Renal cortex interstitium (tissue), 11 donors: ENCODE results near the gene SLC9A2. TPM values are rescaled to one million over a fixed set of nuclear protein-coding genes. Genes with fewer than 3 reads are reported as not detected.

ENCODE experiments used
- DNase-seq, 11 donors: peaks; one replicate each; pipeline ENCODE4 v3.0.0-alpha.2; 2013; ENCODE audit warnings: low read depth in 9 of 11, low spot score in 4 of 11; ENCODE audit errors: extremely low read depth in 1 of 11
- polyA plus RNA-seq, 3 donors: library from polyadenylated mRNA; unstranded; fragments of 120-200 nt; gene quantifications; one replicate each; pipeline ENCODE4 v1.2.1, GENCODE V29; 2013; ENCODE audit not compliant: insufficient read length in 3 of 3

SLC9A2 gene
- polyA plus RNA-seq, 3 donors, result 4.6 to 7.5 (median 4.7) TPM

DNA sequence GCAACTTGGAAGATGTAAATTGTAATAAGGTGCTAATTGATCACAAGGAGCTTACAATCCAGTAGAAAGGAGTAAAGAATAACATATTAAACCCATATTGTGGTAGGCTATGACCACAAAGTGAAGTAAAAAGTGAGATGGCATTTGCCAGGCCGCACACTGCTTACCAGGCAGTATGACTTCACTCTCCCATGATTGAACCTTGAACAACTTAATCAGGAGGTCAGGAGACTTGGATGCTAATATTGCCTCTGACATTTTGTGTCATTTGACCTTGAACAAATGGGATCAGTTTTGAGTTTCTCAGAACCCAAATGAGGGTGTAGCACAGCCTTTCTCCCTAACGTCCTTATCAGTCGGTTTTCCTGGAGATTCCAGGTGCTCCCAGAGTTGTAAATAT is 44.0 kb downstream of the SLC9A2 start:
- DNase-seq, result no peak

DNA sequence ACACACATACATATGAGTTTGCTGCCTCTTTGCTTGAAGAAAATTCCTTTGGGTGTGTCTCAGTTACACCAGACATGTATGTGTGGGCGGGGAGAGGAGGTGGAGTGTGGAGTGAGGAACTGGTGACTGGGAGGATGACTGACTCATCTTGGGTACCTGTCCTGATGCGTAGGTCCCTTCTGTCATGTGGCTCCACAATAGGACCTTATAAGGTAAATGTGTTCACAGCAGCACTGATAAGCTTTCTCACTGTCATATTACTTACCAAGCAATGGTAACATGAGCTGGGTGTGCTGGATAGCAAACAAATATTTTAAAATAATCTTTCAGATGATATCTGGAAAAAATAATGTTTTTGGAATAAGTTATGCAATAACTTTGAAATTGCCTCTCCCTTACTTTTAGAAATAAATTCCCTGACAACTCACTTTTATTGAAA is 45.1 kb downstream of the SLC9A2 start:
- DNase-seq, result no peak

DNA sequence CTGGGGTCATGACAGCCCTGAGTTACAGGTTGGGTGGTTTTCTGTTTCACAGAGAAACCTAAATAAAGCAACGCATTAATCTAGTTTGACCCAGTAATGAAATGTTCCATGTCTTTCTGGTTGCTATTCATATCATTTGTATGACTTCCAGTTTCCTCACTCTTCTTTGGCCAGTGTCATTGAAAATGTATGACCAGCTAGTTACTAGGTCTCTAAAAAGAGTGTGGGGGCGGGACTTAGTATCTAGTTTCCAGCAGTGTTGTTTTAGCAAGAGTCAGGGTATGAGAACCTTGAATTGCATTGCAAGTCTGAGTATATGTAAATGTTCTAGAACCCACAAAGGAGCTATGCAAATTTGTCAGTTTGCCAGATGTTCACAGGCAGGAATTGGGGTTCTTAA is 47.7 kb downstream of the SLC9A2 start:
- DNase-seq, result peak in 1 of 11 donors; percentile 5

DNA sequence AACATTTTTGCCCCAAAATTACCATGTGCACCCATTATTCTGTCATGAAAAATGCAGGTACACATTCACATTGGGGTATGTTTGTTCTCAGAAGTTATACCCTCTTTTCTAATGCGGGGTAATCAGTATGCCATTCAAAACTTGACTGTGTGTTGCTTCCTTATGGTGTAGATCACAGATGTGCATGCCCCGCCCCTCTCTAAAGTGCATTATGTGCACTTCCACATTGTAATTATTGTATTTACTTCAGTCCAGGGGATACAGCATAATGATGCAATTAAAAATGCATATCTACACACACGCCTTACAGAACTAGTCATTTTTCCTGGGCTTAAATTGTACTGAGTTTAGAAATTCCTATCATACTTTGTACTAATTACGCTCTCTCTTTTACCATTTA is 48.8 kb downstream of the SLC9A2 start:
- DNase-seq, result no peak

DNA sequence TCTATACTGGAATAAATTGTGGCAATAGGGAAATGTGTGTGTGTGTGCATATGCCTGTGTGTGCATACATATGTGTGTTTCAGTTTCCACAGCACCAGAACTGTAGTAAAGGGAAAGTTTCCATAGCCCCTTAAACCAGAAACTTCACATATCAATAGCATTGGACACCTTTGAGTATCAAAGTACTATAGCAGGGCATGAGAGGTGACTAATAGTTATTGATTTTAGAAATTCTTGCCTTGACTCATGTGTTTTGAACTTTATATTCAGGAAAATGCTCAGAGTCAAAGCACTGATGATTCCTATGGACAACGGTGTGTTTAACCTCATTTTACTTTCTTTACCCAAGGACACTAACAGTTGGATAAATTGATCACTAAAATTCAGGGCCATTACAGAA is 50.0 kb downstream of the SLC9A2 start:
- no peak for DNase-seq

DNA sequence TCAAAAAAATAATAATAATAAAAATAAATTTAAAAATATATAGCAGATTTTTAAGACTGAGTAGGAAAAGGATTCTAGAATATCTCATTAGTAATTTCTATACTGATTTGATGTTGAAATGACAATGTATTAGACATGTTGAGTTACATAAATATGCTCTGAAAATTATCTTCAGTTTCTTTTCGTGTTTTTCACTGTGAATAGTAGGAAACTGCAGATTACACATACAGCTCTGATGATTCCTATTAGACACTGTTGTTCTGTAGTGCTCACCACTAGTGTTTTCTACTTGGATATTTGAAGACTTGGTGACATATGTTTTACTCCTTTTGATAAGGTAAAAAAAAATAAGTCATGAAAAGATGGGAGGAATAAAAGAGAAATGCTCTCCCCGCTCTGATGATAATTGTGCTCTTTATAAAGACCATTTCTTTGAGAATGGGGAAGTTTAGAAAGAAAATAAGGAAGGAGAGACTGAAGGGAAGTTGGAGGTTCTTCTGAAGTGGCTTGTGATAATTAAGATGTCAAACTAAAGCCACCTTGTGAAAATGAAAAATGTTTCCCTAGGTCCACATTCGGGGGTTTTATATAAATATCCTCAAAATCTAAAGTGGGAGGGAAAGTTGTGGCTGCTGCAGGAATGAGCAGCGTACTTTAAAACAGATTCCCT is 52.9 kb downstream of the SLC9A2 start:
- DNase-seq, result no peak

DNA sequence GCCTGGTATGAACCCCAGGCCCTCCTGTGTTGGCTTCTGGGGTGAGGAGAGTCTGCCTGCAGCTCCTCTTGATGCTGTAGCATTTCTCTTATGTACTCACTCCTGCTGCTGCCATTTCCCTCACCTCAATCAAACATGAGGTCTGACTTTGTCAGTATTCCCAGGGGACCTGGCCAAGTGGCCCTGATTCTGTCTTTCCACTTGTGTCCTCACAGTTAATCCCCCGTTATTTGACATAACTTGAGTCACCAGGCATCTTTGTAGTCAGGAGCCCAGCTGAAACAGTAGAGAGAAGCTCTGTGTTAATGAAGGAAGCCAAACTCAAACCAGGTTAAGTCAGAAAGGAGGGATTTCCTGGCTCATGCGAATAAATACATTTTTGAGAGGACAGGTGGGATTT is 55.0 kb downstream of the SLC9A2 start:
- DNase-seq, result no peak

DNA sequence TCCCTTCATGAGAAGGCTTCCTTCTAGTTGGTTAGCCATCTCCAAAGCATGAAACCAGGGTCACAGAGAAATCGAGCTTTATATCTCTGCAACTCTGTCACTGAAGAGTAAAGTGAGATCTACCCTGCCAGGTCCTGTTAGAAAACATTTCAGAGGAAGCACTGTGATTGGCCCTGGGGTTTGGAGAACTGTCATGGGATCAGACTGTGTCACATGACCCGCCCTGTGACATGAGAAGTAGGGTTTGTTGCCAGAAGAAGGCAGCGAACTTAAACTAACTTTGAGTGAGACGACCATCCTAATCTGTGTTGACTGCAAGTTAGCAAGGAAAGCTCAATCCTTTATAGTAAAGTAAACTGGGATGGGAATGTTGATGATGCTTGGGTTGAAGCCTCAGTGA is 55.5 kb downstream of the SLC9A2 start:
- DNase-seq, result no peak

DNA sequence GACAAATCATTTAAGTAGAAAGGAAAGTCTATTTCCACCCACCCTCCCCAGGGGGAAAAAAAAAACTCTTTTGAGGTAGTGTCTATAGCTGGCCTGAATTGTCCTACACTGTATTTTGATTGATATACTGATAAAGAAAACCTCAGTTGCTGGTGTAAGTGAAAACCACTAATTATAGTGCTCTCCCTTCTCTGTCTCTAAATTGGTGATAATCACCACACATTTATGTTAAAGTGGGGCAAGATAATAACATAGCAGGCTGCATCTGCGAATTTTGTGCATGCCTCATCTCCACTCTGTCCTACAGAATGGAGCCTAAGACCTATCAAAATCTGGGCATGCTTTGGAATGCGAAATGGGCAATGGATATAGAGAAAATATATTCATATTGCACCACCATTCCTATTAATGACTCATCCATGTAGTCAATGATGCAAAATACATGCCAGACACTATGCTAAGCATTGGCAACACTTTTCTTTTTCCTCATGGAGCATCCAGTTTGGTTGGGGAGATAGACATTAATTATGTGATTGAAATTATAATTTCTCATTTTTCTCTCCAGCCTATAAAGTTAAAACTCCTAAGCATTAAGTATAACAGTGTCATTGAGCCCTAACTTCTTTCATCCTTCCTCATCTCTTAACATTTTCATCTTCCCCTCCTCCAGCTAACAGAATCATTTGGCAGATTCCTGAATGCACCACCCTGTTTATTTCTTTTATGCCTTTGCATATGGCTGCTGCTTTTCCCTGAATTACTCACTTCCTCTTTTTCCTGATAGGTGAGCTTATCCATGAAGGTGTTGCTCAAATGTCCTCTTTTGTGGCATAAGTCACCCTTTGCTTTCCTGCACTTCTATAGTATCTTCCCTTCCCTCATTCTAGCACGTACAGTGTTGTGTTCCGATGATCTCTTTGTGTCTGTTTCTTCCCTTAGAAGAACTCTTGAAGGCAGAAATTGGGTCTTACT is 58.2 kb downstream of the SLC9A2 start:
- no peak for DNase-seq

DNA sequence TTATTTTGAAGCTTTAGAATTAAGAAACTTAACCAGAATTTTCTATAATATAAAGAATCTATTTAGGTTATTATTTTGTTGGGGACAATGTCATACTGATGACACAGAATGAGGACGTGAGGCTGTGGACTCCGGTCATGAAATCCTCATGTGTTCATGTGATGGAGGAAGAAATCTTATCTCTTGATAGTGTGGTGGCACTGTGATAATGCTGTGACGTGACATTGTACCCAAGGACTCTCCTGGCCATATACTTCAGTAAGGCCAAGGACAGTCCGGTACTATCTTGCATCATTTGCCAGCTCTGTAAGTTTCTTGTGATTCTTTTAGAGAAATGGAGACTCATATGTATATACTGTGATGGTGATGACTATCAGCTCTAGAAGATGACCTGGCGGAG is 59.1 kb downstream of the SLC9A2 start:
- DNase-seq, result no peak

DNA sequence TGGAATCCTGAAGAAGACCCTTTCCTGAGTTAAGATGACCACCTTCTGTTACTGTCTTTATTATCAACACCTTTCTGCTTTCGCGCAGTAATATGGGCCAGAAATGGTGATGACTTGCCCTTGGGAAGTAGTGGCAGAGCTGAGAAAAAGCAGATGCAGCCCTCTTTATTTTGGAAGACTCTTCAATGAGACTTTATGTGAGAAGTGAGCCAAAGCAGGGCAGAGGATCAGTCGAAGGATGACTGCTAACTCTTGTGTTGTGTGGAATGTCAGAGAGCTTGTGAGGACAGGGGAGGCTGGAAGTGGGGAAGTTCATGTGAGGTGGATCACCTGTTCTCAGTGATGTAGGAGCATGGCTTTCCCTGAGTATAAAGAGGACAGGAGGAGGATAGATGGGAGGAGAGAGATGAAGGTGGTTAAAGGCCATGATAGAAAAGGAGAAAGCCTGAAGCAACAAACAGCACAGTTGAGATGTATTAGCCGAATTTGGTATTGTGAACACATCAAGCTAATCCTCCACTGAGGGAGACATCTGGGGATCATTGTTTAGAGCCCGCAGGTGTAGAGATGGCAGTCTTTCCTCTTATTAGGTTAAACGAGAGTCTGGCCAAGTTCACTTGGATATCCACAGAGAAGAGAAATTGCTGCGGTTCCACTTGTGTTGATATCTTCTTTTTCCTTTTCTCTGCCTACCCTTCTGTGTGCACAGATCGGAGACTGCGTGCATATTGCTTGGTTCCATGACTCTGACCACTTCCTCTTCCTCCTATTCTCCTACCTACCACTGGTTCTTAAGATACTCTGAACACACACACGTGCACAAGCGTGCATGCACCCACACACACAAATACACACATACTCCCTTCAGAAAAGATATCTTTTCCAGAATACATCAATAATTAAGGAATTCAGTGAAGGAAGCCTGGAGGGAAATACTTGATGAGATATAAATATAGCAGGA is 67.4 kb downstream of the SLC9A2 start:
- DNase-seq, result no peak

DNA sequence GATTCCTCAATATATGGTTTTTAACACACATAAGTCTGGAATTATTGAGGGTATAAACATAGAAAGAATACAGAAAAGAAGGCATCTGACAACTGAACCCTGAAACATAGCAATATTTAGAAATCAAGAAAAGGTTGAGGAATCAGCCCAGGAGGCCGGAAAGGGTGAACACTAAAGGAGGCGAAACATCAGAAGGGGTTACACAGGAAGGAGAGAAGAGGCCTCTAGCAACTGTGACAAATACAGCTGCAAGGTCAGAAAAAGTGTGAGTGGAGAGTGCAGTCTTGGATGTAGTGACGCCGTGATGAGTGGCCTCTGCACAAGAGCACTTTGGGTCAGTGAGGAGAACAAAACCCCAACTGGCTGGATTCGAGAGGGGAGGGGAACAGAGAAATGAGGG is 70.7 kb downstream of the SLC9A2 start:
- no peak for DNase-seq

DNA sequence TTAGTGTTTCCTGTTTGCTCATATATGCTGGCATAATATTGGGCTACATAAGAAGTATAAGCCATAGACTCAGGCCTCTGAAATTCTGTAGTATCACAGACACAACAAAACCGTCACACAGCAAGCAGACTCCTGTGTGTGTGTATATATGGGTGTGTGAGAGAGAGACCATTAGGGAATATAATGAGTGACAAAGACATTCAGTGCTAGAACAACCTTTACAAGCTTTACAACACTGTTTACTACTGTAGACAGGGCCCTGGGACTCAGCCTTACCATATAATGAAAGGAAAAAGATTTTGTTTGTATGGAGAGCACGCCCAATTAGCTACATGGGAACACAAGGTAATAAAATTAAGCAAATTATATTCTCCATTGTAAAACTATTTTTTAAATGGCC is 77.1 kb downstream of the SLC9A2 start:
- DNase-seq, result no peak

DNA sequence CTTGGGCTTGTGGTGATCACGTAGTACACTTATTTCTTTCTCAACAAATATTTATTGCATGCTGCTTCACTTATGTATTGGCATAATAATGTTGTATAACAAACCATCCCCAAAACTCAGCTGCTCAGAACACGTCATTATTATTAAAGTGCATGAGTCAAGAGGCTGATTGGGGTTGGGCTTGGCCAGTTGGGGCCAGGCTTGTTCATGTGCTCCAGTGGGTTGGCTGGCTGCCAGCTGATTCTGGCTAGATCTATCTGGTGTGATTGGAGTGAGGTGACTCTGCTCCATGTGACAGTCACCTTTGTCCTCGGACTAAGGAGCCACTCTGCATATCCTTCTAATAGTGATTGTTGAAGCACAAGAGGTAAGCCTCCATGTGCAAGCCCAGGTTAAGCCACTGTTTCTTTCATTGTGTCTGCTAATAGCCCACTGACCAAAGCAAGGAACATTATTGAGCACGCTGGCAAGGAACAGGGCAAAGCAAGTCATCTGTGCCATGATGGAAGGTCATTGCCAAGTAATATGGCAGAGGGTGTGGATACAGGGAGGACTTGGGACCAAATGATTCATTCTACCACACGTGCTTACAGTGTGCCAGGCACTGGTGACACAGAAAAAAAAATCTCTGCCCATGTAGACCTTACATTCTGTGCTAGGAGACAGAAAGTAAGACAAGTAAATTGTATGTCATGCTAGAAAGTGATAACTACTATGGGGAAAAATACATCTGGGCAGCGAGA is 79.2 kb downstream of the SLC9A2 start:
- DNase-seq, result no peak

DNA sequence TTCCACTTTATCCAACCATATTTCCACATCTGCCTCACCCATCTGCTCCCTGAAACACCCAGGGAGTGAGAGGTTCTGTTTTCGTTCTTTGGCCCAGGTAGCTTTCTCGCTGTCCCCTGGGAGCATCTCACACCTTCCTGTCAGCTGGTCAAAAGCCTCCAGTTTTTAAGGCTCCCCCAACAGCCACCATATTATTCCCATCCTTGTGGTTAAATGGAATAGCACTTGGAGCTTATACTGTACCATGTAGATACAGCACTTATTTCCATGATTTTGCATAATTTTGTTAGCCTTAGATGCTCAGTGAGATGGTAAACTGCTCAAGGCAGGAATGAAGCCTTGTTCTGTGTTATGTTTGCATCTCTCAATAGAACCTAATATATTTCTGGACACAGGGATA is 84.0 kb downstream of the SLC9A2 start:
- no peak for DNase-seq

DNA sequence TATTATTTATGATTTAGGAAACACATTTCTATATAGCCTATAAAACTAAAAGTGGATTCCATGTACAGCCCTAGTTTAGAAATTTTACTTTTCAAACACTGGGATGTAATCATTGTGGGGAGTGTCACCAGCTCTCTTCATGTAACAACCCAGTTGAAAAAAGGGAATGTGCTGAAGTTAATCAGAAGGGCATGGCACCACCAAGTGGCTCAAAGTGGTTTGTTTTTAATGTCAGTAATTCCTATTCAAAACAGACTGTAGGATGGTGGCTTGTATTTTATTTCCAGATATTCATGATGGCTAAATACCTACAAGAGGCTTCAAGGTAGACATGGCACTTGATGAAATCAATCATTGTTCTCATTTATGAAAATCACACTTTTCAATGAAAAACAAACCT is 84.4 kb downstream of the SLC9A2 start:
- DNase-seq, result peak in 1 of 11 donors; percentile 16

DNA sequence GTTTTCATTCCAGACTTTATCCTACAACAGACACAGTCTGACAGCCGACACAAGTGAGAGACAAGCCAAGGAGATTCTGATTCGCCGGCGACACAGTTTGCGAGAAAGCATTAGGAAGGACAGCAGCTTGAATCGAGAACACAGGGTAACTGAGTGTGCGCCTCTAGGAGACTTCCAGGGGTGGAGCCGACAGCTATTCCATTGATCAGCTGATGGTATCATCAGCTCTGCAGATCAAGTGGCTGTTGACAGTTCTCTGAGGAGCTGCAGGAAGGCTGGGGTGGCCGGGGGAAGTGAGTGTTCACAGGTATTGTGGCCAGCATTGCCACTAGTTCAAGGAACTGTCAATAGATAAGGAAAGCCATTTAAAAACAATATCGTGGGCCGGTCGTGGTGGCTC is 85.2 kb downstream of the SLC9A2 start:
- DNase-seq, result no peak

DNA sequence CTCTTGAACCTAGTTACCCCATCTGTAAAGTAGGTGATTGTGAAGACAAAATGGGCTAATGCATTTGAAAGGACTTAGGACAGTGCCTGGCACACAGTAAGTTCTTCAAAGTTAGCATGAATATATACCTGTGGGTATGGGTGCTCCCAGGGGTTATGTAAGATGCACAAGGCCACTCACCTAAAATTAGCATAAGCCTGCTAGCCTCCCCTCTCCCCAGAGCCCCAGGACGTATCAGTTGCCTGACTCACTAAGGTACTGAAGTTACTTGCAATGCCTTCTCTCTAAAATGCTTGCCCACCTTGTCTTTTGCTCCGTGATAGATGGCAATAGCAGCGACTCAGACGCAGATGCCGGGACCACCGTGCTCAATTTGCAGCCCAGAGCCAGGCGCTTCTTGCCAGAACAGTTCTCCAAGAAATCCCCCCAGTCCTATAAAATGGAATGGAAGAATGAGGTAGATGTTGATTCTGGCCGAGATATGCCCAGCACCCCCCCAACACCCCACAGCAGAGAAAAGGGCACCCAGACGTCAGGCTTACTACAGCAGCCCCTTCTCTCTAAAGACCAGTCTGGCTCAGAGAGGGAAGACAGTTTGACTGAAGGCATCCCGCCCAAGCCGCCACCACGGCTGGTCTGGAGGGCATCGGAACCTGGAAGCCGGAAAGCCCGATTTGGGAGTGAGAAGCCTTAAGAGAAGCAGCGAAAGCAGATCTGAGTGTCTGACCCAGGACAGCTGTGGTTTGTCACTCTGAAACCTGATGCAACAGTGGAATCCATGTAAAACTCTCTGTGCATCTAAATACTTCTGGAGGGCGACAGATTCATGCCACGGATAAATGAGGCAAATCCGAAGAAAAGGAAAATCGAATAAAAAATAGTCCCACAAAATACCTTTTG is 88.7 kb downstream of the SLC9A2 start:
- peak in 6 of 11 donors; percentile 29 to 61 (median 48) for DNase-seq
